ENCODE data around the gene FSTL4. TPM values are rescaled to one million over a fixed set of nuclear protein-coding genes. Genes with fewer than 3 reads are reported as not detected.

The FSTL4 gene
- total and polyA plus RNA-seq, 4 donors = 0.08 to 1.4 (median 0.31) TPM

DNA sequence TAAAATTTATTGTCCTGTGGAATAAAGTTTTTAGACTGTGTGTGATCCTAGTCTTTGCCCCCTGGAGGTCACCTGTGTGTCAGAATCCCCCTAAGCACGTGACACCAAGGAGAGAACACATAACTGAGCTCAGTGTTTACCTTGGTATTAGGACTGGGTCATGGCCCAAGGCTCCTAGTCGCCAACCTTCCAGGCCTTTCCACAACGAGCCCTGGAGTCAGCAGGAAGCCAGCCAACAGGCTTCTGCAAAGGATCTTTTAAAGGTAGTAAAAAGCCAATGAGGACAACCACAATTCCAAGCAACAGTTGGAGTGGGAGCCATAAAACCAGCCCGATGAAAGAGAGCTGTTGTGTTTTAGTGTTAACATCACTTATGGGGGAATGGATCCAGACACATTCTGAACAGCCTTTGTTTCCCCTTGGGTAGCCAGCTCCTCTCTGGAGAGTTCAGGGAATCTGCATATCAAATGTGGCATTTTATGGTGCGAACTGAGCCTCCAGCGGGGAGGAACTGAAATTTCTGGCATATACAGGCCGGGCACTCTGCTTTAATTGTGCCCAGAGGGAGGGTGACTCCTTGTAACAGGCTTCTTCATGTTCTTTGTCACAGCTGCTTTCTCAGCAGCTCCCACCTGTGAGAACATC, 239.9 kb downstream of the FSTL4 start:
- 71 to 76% methylated on average over 7 of the region's 7 CpGs for WGBS, 2 donors
- H3K27ac ChIP-seq (ENCODE audit: low read depth in 1 of 2, low read length in 1 of 2) = no peak overlapping the region
- ATAC-seq (ENCODE audit: insufficient read depth, low FRiP score) (no peak), DNase-seq (no peak)
- peaks cover 0 to 3% (median 0%) of the 10 kb centered on the region in 5 donors for H3K4me1 ChIP-seq (ENCODE audit: control insufficient read depth in 5 of 5, insufficient read depth in 5 of 5, low read length in 5 of 5)
- H3K9ac ChIP-seq (ENCODE audit: insufficient read depth in 1 of 2, low read length in 2 of 2) = no peak overlapping the region
- H3K9me3 ChIP-seq (ENCODE audit: control insufficient read depth in 4 of 4, insufficient read depth in 3 of 4, low read length in 3 of 4) = peaks cover 0 to 6% (median 2%) of the 10 kb centered on the region in 4 donors
- H3K4me3 ChIP-seq = no peak overlapping the region
- TF ChIP-seq, protein P1, sequence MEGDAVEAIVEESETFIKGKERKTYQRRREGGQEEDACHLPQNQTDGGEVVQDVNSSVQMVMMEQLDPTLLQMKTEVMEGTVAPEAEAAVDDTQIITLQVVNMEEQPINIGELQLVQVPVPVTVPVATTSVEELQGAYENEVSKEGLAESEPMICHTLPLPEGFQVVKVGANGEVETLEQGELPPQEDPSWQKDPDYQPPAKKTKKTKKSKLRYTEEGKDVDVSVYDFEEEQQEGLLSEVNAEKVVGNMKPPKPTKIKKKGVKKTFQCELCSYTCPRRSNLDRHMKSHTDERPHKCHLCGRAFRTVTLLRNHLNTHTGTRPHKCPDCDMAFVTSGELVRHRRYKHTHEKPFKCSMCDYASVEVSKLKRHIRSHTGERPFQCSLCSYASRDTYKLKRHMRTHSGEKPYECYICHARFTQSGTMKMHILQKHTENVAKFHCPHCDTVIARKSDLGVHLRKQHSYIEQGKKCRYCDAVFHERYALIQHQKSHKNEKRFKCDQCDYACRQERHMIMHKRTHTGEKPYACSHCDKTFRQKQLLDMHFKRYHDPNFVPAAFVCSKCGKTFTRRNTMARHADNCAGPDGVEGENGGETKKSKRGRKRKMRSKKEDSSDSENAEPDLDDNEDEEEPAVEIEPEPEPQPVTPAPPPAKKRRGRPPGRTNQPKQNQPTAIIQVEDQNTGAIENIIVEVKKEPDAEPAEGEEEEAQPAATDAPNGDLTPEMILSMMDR (IDR thresholded peaks at IDR 0.05; ENCODE audit: control extremely low read depth, extremely low read depth) = no peak
- no peaks in the 10 kb centered on the region for H3K27me3 ChIP-seq (ENCODE audit: control insufficient read depth in 3 of 3, insufficient read depth in 3 of 3, low read length in 2 of 3)
- no peaks in the 10 kb centered on the region for H3K36me3 ChIP-seq (ENCODE audit: control insufficient read depth in 4 of 4, insufficient read depth in 4 of 4, low read length in 4 of 4)

DNA sequence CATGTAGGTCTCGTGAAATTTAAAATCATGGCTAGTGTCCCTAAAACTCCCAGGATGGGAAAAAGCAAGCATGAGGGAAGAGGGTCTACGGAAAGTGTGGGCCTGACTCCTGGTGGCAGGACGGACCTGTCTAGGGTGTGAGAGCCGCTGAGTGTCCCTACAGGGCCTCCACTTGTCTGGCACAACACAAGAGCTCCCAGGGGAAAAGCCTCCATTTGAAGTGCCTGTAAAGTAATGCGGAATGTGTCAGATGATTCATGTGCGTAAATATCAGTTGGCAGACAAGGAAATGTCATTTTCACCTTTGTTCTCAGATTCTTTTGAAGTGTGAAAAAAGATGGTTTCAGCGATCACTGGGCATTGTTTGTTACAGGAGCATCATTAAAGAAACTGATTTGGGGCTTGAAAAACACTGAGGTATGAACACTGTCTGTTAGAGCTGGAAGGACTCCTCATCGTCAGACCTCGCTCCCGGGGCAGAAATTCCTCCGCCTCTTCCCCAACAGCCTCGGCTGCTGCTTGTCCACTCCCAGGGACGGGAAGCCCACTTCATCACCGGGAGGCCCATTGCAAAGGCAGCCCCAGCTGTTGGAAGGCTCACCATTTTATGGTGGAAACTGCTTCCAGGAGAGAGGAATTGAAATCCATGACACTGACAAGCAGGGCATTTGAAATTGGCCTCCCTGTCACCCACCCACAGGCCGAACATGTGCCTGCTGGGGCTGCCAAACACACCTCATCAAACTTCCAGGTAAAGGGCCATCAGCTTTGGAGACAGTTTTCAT, 240.8 kb downstream of the FSTL4 start:
- no peak overlapping the region for H3K4me3 ChIP-seq
- 64 to 78% methylated on average over 15 of the region's 15 CpGs for WGBS, 2 donors
- H3K9ac ChIP-seq (ENCODE audit: insufficient read depth in 1 of 2, low read length in 2 of 2) = no peak overlapping the region
- no peak for DNase-seq
- H3K4me1 ChIP-seq (ENCODE audit: control insufficient read depth in 5 of 5, insufficient read depth in 5 of 5, low read length in 5 of 5) = peaks cover 0 to 3% (median 0%) of the 10 kb centered on the region in 5 donors
- no peaks in the 10 kb centered on the region for H3K27me3 ChIP-seq (ENCODE audit: control insufficient read depth in 3 of 3, insufficient read depth in 3 of 3, low read length in 2 of 3)
- no peaks in the 10 kb centered on the region for H3K36me3 ChIP-seq (ENCODE audit: control insufficient read depth in 4 of 4, insufficient read depth in 4 of 4, low read length in 4 of 4)
- ATAC-seq (ENCODE audit: insufficient read depth, low FRiP score) = peak; percentile 63
- TF ChIP-seq, protein P1 (IDR thresholded peaks at IDR 0.05; ENCODE audit: control extremely low read depth, extremely low read depth) = no peak
- no peak overlapping the region for H3K27ac ChIP-seq (ENCODE audit: low read depth in 1 of 2, low read length in 1 of 2)
- H3K9me3 ChIP-seq (ENCODE audit: control insufficient read depth in 4 of 4, insufficient read depth in 3 of 4, low read length in 3 of 4) = no peaks in the 10 kb centered on the region

DNA sequence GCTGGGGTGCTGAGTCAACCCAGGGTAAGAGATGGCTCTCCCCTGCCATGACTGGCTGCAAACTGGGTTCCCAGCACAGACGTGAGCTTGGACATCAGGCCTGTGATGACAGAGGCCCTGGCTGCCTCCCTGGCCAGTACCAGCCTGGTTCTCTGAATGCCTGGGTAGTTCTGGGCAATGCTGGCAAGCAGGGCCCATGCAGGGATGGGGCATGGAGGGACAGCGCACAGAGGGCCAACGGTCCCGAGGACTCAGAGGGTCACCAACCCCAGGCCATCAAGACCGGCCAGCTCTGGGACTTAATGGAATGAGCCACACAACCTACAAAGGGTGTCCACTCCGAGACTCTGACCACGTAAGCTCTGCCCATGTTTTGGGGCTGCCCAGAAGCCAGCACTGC, 241.4 kb downstream of the FSTL4 start:
- H3K4me3 ChIP-seq = no peak overlapping the region
- H3K9me3 ChIP-seq (ENCODE audit: control insufficient read depth in 4 of 4, insufficient read depth in 3 of 4, low read length in 3 of 4) = no peaks in the 10 kb centered on the region
- no peaks in the 10 kb centered on the region for H3K36me3 ChIP-seq (ENCODE audit: control insufficient read depth in 4 of 4, insufficient read depth in 4 of 4, low read length in 4 of 4)
- DNase-seq (no peak), ATAC-seq (ENCODE audit: insufficient read depth, low FRiP score) (no peak)
- no peak overlapping the region for H3K9ac ChIP-seq (ENCODE audit: insufficient read depth in 1 of 2, low read length in 2 of 2)
- 91 to 95% methylated on average over 7 of the region's 7 CpGs for WGBS, 2 donors
- no peak overlapping the region for H3K27ac ChIP-seq (ENCODE audit: low read depth in 1 of 2, low read length in 1 of 2)
- no peaks in the 10 kb centered on the region for H3K27me3 ChIP-seq (ENCODE audit: control insufficient read depth in 3 of 3, insufficient read depth in 3 of 3, low read length in 2 of 3)
- TF ChIP-seq, protein P1 (IDR thresholded peaks at IDR 0.05; ENCODE audit: control extremely low read depth, extremely low read depth) = no peak
- H3K4me1 ChIP-seq (ENCODE audit: control insufficient read depth in 5 of 5, insufficient read depth in 5 of 5, low read length in 5 of 5) = peaks cover 0 to 3% (median 0%) of the 10 kb centered on the region in 5 donors
